Gastroesophageal sphincter (tissue), 4 donors: ENCODE measurements around the gene ZBTB7C. TPM values are rescaled to one million over a fixed set of nuclear protein-coding genes. Genes with fewer than 3 reads are reported as not detected.

Experiments
- ATAC-seq: fragments of 150-250 bp; one replicate; pipeline ENCODE4 v1.9.1; 2016; ENCODE audit warnings: mild to moderate bottlenecking, moderate library complexity
- H3K27ac ChIP-seq, 4 donors: fragments of 200-600 bp; sonication (generic) in 3 of 4; 1 replicate in 3 of 4; 2 replicates in 1 of 4; pipeline ENCODE4 v1.5.1; 2016 to 2019
- H3K27me3 ChIP-seq: fragments of 200-600 bp; sonication (generic); one replicate; pipeline ENCODE4 v1.5.1; 2019
- H3K36me3 ChIP-seq, 2 donors: fragments of 200-600 bp; sonication (generic); one replicate each; pipeline ENCODE4 v1.5.1; 2019; ENCODE audit warnings: control low read depth in 1 of 2
- H3K4me1 ChIP-seq, 3 donors: fragments of 200-600 bp; sonication (generic); 1 replicate in 2 of 3; 2 replicates in 1 of 3; pipeline ENCODE4 v1.5.1; 2016 to 2019; ENCODE audit warnings: control low read depth in 2 of 3
- H3K4me3 ChIP-seq, 2 donors: fragments of 200-600 bp; sonication (generic); one replicate each; pipeline ENCODE4 v1.5.1; 2019; ENCODE audit warnings: mild to moderate bottlenecking in 1 of 2, moderate library complexity in 1 of 2
- H3K9me3 ChIP-seq, 3 donors: fragments of 200-600 bp; sonication (generic); one replicate each; pipeline ENCODE4 v1.5.1; 2017 to 2019; ENCODE audit warnings: control low read depth in 2 of 3
- CTCF ChIP-seq, 4 experiments: fragments of 200-600 bp in 2 of 4; fragments of 450-650 bp in 2 of 4; sonication (generic) in 1 of 4; IDR thresholded peaks; one replicate each; pipeline ENCODE4 v1.5.1; 2017 to 2019; ENCODE audit warnings: antibody characterized with exemption in 4 of 4, mild to moderate bottlenecking in 2 of 4, moderate library complexity in 2 of 4
- EP300 ChIP-seq: sonication (generic); formaldehyde crosslinking; IDR thresholded peaks from one replicate; pipeline ENCODE4 v1.6.1; 2017; ENCODE audit warnings: antibody characterized with exemption, mild to moderate bottlenecking
- POLR2A ChIP-seq, 2 donors: fragments of 450-650 bp; IDR thresholded peaks; one replicate each; pipeline ENCODE4 v1.6.1; 2017; ENCODE audit warnings: antibody characterized with exemption in 2 of 2, mild to moderate bottlenecking in 2 of 2, moderate library complexity in 1 of 2
- POLR2AphosphoS5 ChIP-seq: sonication (generic); formaldehyde crosslinking; IDR thresholded peaks from one replicate; pipeline ENCODE4 v1.6.1; 2017; ENCODE audit warnings: antibody characterized with exemption
- WGBS, 2 donors: methylation state at CpG; one replicate each; pipeline ENCODE4 v1.1.5; 2018; ENCODE audit warnings: low coverage in 1 of 2; 5-methylcytosine and 5-hydroxymethylcytosine counted together
- total RNA-seq, 4 donors: library from RNA; depleted of rRNA; stranded (reverse); fragments of >200 nt; gene quantifications; one replicate each; pipeline ENCODE4 v1.1.0, GENCODE V29; 2016

The ZBTB7C gene
- total RNA-seq, 4 donors from 2014 or later: 7.8 to 15.4 (median 11.8) TPM

GRCh38 chr18:48173557-48173956, 235.6 kb downstream of the ZBTB7C start:
- TF ChIP-seq POLR2A (IDR thresholded peaks at IDR 0.05) (no peak), EP300 (no peak), CTCF (IDR thresholded peaks at IDR 0.05) (no peak), POLR2AphosphoS5 (no peak)
- Histone ChIP-seq H3K4me1 (no peaks in the 10 kb centered on the region), H3K27me3 (no peaks in the 10 kb centered on the region), H3K4me3 (no peak overlapping the region), H3K36me3 (no peaks in the 10 kb centered on the region), H3K9me3 (no peaks in the 10 kb centered on the region), H3K27ac (no peak overlapping the region)
- no peak for ATAC-seq
- 100% methylated on average over 1 to 2 of the region's 2 CpGs for WGBS, 2 donors

- ATAC-seq: no peak
- WGBS, 2 donors: 80 to 100% methylated on average over 1 of the region's 19 CpGs
These were observed 236.8 kb downstream of the ZBTB7C start for GRCh38 chr18:48172226-48173006.

GRCh38 chr18:48171490-48172188, 237.5 kb downstream of the ZBTB7C start:
- TF ChIP-seq EP300 (no peak), POLR2AphosphoS5 (no peak), POLR2A (IDR thresholded peaks at IDR 0.05) (no peak), CTCF (IDR thresholded peaks at IDR 0.05) (no peak)
- no peak overlapping the region for H3K27ac ChIP-seq
- no peaks in the 10 kb centered on the region for H3K9me3 ChIP-seq
- no peaks in the 10 kb centered on the region for H3K27me3 ChIP-seq
- 100% methylated on average over 1 of the region's 6 CpGs for WGBS, 2 donors
- no peak overlapping the region for H3K4me3 ChIP-seq
- no peak for ATAC-seq
- H3K4me1 ChIP-seq: peaks cover 0 to 10% (median 3%) of the 10 kb centered on the region in 3 donors
- H3K36me3 ChIP-seq: no peaks in the 10 kb centered on the region

More at GRCh38 chr18:48172226-48173006, 236.8 kb downstream of the ZBTB7C start:
- H3K4me1 ChIP-seq: peaks cover 0 to 4% (median 0%) of the 10 kb centered on the region in 3 donors
- TF ChIP-seq POLR2AphosphoS5 (no peak), EP300 (no peak), CTCF (IDR thresholded peaks at IDR 0.05) (no peak), POLR2A (IDR thresholded peaks at IDR 0.05) (no peak)
- no peaks in the 10 kb centered on the region for H3K36me3 ChIP-seq
- no peaks in the 10 kb centered on the region for H3K9me3 ChIP-seq
- H3K27ac ChIP-seq: no peak overlapping the region
- no peak overlapping the region for H3K4me3 ChIP-seq
- H3K27me3 ChIP-seq: no peaks in the 10 kb centered on the region

- no peak for TF ChIP-seq POLR2AphosphoS5
- TF ChIP-seq POLR2A (IDR thresholded peaks at IDR 0.05): no peak
- no peak for TF ChIP-seq EP300
- TF ChIP-seq CTCF (IDR thresholded peaks at IDR 0.05): no peak
- Histone ChIP-seq H3K36me3 (no peaks in the 10 kb centered on the region), H3K27ac (no peak overlapping the region), H3K4me3 (no peak overlapping the region), H3K9me3 (no peaks in the 10 kb centered on the region), H3K4me1 (peaks cover 0 to 17% (median 4%) of the 10 kb centered on the region in 3 donors), H3K27me3 (no peaks in the 10 kb centered on the region)
- WGBS, 2 donors: 100% methylated on average over 1 of the region's 5 CpGs
- no peak for ATAC-seq
These were observed 238.5 kb downstream of the ZBTB7C start for GRCh38 chr18:48170651-48171050.
